Pancreas (tissue), 10 donors: ENCODE results near the gene PLA2G3. TPM values are rescaled to one million over a fixed set of nuclear protein-coding genes. Genes with fewer than 3 reads are reported as not detected.
A peak's percentile ranks its signal among the peaks of the same experiment; 100 is the strongest.

Experiments
- ATAC-seq, 4 donors: fragments of 200-7000 bp; cut with Tn5 transposase; one replicate each; pipeline versions ENCODE4 v1.8.0 to v1.9.1; 2020; ENCODE audit warnings: mild to moderate bottlenecking in 4 of 4, moderate library complexity in 4 of 4
- DNase-seq, 6 donors: peaks; one replicate each; pipeline ENCODE4 v3.0.0-alpha.2; 2020
- FAIRE-seq: peaks from 2 replicates; lab custom pipeline; 2012; peaks lifted over from hg19 to GRCh38; lab: Jason Lieb, UNC
- H3K27ac ChIP-seq, 4 donors: fragments of 200-600 bp; sonication (generic); 1 replicate in 3 of 4; 2 replicates in 1 of 4; pipeline versions ENCODE4 v1.5.0 to v1.8.0; 2020
- H3K27me3 ChIP-seq, 4 donors: fragments of 200-600 bp; one replicate each; pipeline ENCODE4 v1.8.0; 2021
- H3K36me3 ChIP-seq, 3 donors: fragments of 200-600 bp; sonication (generic) in 1 of 3; one replicate each; pipeline versions ENCODE4 v1.5.0 to v1.8.0; 2020 to 2021
- H3K4me1 ChIP-seq, 3 donors: fragments of 200-600 bp; one replicate each; pipeline ENCODE4 v1.8.0; 2021
- H3K4me3 ChIP-seq, 4 donors: fragments of 200-600 bp; sonication (generic) in 2 of 4; one replicate each; pipeline versions ENCODE4 v1.5.0 to v1.8.0; 2020 to 2021
- H3K9me3 ChIP-seq, 4 donors: fragments of 200-600 bp; one replicate each; pipeline ENCODE4 v1.8.0; 2021
- CTCF ChIP-seq, 4 donors: fragments of 200-600 bp; sonication (generic) in 3 of 4; IDR thresholded peaks; one replicate each; pipeline versions ENCODE4 v1.5.0 to v1.8.0; 2021; ENCODE audit warnings: antibody characterized with exemption in 4 of 4
- WGBS, 2 donors: extraction: QIAGEN DNeasy Blood & Tissue Kit; methylation state at CpG; one replicate each; pipeline ENCODE4 v1.1.7; 2013; 5-methylcytosine and 5-hydroxymethylcytosine counted together
- intact Hi-C, 3 donors: fragments of 100-400 bp; cut with DNase I; formaldehyde crosslinking; loops; one replicate each; pipeline versions ENCODE4 v1.11.1 to v1.14.2; 2022
- polyA plus RNA-seq, 2 donors: library from polyadenylated mRNA; stranded (reverse); fragments of 200-250 nt; gene quantifications; one replicate each; pipeline ENCODE4 v1.2.3, GENCODE V29; 2013
- total RNA-seq, 6 donors: library from RNA; stranded (reverse); fragmentation: NEBNext Ultra II Directional in 4 of 6; extraction: Animal tissue kit (Norgen Biotek cat#: 25700) in 4 of 6; gene quantifications; one replicate each; pipeline versions ENCODE4 v1.2.1 to v1.2.4, GENCODE V29; 2021 to 2023
- donor health status: healthy with polysubstance abuse.
- donor health status: DM: no; HTN: no; CAD: no; lungs with moderate emphysema.
- donor health status: DM: no; HTN: no; CAD: no.
- donor health status: control.
- donor health status: control.
- donor health status: Bipolar disorder and iron deficiency.
- donor health status: DM: yes; HTN: yes; CAD: no.
- donor health status: DM: no; HTN: no; CAD: no.
- donor health status: DM: no; HTN: no; CAD: no.
- donor health status: DM: yes; HTN: yes; CAD: no.

Gene PLA2G3
- total and polyA plus RNA-seq, 8 donors = 0.02 TPM; not detected in 7

- ATAC-seq = peak in 3 of 4 donors; percentile 29 to 73 (median 72)
These were observed 39.0 kb upstream of the PLA2G3 start for GRCh38 chr22:31179345-31179744.

GRCh38 chr22:31178859-31179258, 38.6 kb upstream of the PLA2G3 start:
- DNase-seq (no peak), FAIRE-seq (no peak), ATAC-seq (no peak)
- Histone ChIP-seq H3K4me3 (no peak overlapping the region), H3K36me3 (no peaks in the 10 kb centered on the region), H3K27me3 (no peaks in the 10 kb centered on the region), H3K27ac (no peak overlapping the region), H3K4me1 (no peaks in the 10 kb centered on the region), H3K9me3 (no peaks in the 10 kb centered on the region)
- 99% methylated on average over 2 of the region's 2 CpGs for WGBS, 2 donors
- intact Hi-C loops = no loop called here
- TF ChIP-seq CTCF (IDR thresholded peaks at IDR 0.05) = no peak

More at GRCh38 chr22:31179345-31179744, 39.0 kb upstream of the PLA2G3 start:
- no peak for TF ChIP-seq CTCF (IDR thresholded peaks at IDR 0.05)
- H3K27ac ChIP-seq = no peak overlapping the region
- WGBS, 2 donors = 16 to 29% methylated on average over 1 of the region's 1 CpG
- no peak for DNase-seq
- FAIRE-seq = no peak
- H3K4me1 ChIP-seq = no peaks in the 10 kb centered on the region
- intact Hi-C loops = no loop called here
- no peak overlapping the region for H3K4me3 ChIP-seq
- no peaks in the 10 kb centered on the region for H3K36me3 ChIP-seq
- no peaks in the 10 kb centered on the region for H3K9me3 ChIP-seq
- H3K27me3 ChIP-seq = no peaks in the 10 kb centered on the region

- no peak for TF ChIP-seq CTCF (IDR thresholded peaks at IDR 0.05)
- Histone ChIP-seq H3K4me3 (no peak overlapping the region), H3K27me3 (no peaks in the 10 kb centered on the region), H3K9me3 (no peaks in the 10 kb centered on the region), H3K27ac (no peak overlapping the region), H3K36me3 (no peaks in the 10 kb centered on the region), H3K4me1 (no peaks in the 10 kb centered on the region)
- peak in 1 of 4 donors; percentile 25 for ATAC-seq
- intact Hi-C loops = no loop called here
- no peak for FAIRE-seq
- DNase-seq = no peak
- 89% methylated on average over 6 of the region's 6 CpGs for WGBS, 2 donors
These were observed 37.3 kb upstream of the PLA2G3 start for GRCh38 chr22:31177420-31178162.

GRCh38 chr22:31176923-31177322, 36.6 kb upstream of the PLA2G3 start:
- H3K4me3 ChIP-seq = no peak overlapping the region
- H3K9me3 ChIP-seq = no peaks in the 10 kb centered on the region
- FAIRE-seq (no peak), DNase-seq (no peak), ATAC-seq (no peak)
- H3K27me3 ChIP-seq = no peaks in the 10 kb centered on the region
- no peaks in the 10 kb centered on the region for H3K36me3 ChIP-seq
- no peaks in the 10 kb centered on the region for H3K4me1 ChIP-seq
- 75 to 83% methylated on average over 1 of the region's 1 CpG for WGBS, 2 donors
- no peak overlapping the region for H3K27ac ChIP-seq
- TF ChIP-seq CTCF (IDR thresholded peaks at IDR 0.05) = no peak
- intact Hi-C loops = no loop called here
